GM18502 (cell line): ENCODE results near the gene PRDM12.

ENCODE experiments used
- ATAC-seq: cut with Tn5 transposase; IDR thresholded peaks from one replicate; pipeline ENCODE4 v1.9.1; 2021; ENCODE audit warnings: mild to moderate bottlenecking; ENCODE audit not compliant: unreplicated experiment, poor library complexity

Gene PRDM12

DNA sequence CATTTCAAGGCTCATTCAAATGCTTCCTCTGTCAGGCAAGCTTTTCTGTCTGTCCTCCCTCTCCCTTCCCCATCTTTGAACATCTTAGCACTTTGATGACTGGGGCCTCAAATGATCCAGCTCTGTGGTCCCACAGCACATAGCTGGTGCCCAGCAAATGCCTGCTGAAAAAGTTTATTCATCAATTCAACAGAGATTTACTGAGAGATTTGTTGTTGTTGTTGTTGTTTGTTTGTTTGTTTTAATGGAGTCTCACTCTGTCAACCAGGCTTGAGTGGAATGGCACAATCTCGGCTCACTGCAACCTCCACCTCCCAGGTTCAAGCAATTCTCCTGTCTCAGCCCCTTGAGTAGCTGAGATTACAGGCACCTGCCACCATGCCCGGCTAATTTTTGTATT, 23.2 kb downstream of the PRDM12 start:
- no peak for ATAC-seq

GRCh38 chr9:130688072-130688471, 23.7 kb downstream of the PRDM12 start:
- ATAC-seq, result no peak

- no peak for ATAC-seq
Observed at GRCh38 chr9:130689572-130689936, 25.2 kb downstream of the PRDM12 start.

GRCh38 chr9:130689937-130690700, 25.7 kb downstream of the PRDM12 start:
- ATAC-seq, result peak; percentile 52

- no peak for ATAC-seq
Observed at GRCh38 chr9:130692321-130692720, 27.9 kb downstream of the PRDM12 start.

DNA sequence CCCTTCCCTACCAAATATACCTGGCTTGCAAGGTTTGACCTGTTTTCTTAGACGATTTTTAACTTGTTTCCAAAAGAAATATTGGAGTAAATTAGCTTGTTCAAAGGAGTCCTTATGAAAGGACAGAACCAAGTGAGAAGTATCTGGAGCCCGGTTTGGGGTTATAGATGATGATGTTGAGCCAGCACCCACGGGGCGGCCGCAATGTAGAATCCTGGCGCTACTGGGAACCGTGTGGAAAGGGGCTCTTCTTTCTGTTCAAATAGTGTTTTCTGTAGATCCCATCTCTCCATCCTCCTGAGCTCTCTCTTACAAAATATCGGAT, 28.7 kb downstream of the PRDM12 start:
- peak; percentile 15 for ATAC-seq

DNA sequence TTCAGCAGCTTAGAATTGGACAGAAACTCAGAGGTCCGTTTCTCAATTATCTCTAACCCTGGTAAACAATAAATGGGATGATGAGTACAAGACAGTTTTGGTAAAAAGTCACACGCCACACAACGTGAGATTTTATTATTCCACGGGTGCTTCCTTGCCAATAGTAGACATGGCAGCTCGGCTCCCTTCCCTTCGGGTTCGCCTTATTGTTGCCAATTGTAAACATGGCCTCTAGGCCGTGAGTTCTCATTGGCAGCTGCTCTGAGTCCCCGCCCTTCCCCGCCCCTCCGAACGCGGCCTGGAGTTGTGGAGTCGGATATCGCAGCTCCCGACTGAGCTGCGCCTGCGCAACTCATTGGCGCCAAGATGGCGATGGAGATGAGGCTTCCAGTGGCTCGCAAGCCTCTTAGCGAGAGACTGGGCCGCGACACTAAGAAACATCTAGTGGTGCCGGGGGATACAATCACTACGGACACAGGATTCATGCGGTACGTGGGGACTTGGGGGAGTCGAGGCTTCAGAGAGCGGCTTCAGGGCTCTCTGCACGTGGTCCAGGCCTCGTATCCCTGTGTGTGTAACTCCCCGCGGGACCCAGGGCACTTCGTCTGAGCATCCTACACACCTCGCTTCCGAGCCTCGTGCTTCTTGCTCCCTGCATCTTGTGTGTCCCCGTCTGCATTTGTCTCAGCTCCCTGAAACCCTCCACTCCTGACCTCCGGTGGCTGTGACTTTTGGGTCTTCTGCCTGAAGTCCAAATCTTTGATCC, 29.2 kb downstream of the PRDM12 start, which contains the start of gene EXOSC2:
TSS of gene EXOSC2 (plus strand) at position 355 of the 766 bp plus-strand sequence. CDS start at position 367, 12 bp downstream.
- ATAC-seq, result peak; percentile 85

GRCh38 chr9:130694205-130694604, 29.8 kb downstream of the PRDM12 start:
- ATAC-seq, result no peak

DNA sequence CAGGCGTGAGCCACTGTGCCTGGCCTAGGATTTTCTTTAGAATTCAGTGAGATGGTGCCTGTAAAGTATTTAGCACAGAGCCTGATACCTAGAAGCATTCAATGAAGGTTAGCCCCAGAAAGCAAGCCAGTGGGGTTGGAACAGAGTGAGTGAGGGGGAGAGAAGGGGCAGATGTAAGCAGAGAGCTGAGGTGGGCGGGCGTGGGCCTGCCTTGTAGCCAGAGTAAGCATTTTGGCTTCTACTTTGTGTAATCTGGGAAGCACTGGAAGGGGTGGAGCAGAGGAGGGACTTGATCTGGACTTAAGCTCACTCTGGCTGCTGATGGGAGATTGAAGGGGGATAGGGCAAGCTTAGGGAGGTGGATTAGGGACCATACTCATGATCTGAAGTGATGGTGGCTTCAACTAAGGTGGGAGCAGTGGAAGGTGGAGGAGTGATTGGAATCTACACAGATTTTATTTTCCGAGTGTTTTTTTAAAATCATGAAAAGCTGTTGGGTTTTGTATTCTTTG, 31.8 kb downstream of the PRDM12 start:
- ATAC-seq, result no peak

DNA sequence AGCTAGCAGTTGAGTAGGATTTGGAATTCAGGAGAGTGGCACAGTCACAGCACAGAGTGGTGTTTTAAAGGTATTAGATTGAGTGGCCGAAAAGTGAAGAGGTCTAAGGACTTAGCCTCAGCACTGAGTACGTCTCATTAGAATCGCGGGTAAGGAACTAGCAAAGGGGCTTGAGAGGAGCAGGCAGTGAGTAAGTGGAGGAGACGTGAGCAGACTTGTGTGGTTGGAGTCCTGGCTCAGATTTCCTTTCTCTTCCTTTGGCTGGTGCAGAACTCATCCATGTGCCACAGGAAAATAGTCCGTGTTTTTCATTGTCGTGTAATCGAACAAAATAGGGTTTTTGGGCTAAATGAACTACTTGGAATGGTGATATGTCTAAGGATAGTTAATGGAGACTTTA, 32.6 kb downstream of the PRDM12 start:
- no peak for ATAC-seq

GRCh38 chr9:130698514-130698913, 34.1 kb downstream of the PRDM12 start:
- no peak for ATAC-seq

DNA sequence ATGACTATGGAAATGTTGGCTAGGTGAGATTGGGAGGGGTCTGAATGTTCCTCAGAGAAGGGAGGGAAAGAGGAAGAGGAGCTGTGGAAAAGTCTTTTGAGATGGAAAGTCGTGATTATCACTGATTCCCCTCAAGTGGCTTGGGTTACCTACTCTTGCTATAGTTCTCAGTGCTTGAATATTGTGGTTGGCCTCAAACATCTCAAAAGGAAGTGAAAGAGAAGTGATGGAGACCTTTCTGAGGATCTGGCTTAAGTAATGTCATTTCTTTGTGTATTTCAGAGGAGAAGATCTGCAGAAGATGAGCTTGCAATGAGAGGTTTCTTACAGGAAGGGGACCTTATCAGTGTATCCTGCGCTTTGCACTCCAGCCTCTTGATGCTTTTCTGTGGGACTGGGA, 34.7 kb downstream of the PRDM12 start:
- ATAC-seq, result no peak

DNA sequence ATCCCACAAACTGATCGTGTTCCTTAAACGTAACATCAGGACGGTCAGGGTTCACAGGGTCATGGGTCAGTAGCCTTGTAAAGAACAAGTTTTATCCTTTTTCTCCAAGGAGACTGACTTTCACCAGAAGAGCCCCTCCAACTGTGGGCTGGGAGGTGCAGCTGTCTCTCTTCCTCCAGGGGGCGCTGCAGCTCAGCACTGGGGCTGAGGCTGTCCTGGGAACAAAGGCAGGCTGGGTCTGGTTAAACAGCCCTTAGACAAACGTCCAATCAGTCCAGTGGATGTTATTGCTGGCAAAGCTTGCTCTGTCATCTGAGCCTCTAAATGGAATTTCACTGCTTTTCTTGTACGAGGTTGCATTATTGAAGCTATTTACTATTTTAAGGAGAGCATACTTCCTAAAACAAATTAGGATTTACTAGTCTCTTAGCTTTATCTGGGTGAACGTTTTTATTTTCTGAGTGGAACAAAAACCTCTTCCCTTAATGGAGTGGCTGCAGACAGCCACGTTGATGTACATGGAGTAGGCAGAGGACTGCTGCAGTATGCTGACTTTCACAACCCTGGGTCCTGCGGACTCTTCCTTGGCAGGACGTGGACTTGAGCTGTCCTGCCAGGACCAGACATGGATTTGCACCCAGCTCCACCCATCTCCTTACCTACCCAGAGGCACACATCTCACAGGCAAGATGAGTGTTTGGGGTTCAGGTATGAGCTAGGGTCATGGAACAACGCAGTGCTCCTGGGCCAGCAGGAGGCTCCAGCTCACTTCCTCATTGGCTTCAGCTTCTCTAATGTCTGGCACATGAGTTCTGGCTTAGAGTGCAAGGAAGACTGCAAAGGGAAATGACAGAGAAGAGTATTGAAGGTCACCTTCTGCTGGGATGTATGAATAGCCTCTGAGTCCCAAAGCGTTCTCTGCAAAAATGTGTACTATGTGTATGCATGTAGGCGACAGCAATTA, 36.9 kb downstream of the PRDM12 start:
- ATAC-seq, result no peak

- no peak for ATAC-seq
Observed at GRCh38 chr9:130703501-130703900, 39.1 kb downstream of the PRDM12 start.

- no peak for ATAC-seq
Observed at GRCh38 chr9:130707225-130707976, 43.0 kb downstream of the PRDM12 start.

GRCh38 chr9:130710822-130711352, 46.5 kb downstream of the PRDM12 start:
- ATAC-seq, result no peak

- no peak for ATAC-seq
Observed at GRCh38 chr9:130711469-130711868, 47.1 kb downstream of the PRDM12 start.

DNA sequence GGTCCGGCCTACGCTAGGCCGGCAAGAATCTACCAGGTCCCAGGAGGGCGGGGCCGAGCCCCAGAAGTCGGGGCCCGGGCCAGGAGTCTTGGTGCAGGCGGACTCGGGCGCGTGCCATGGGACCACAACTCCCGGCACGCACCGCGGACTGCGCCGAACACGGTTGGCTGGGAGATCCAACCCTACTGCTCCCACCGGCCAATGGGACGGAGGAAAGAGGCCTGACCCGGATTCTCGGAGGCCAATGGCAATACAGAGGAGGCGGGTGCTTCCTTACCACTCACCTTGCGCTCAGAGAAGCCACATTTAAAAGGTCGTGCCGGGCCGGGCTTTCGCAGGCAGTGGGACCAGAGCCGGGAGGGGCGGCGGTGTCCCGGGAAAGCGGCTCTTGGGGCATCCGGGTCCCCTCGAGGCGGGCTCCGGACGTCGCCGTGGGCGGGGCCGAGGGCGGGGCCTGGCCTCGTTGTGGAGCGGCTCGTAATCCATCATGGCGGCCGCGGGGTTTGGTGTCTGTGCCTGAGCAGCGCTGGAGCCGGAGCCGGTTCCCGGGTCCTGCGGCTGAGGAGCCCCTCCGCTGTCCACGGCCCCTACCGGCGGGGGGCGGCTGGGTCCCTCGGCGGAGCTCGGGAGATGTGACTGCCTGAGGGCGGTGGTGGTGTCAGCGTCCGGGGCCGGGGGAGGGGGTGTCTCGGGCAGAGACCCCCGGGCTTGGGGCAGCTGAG, 48.3 kb downstream of the PRDM12 start:
- ATAC-seq, result peak; percentile 97
